COLO668 (cell line): Measurements from ENCODE around the gene OR13C2.

Source experiments
- DNase-seq: peaks from one replicate; lab custom pipeline; 2025; ENCODE audit not compliant: unreplicated experiment; lab: John Stamatoyannopoulos, UW

The OR13C2 gene

DNA sequence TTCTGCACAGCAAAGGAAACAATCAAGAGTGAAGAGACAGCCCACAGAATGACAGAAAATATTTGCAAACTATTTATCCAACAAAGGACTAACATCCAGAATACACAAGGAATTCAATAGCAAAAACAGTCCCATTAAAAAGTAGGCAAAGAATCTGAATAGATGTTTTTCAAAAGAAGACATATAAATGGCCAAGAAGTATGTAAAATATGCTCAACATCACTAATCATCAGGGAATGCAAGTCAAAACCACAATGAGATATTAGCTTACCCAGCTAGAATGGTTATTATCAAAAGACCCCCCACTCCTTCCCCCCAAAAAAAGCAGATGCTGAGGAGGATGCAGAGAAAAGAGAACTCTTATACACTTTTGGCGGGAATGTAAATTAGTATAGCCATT is 49.9 kb downstream of the OR13C2 start:
- no peak for DNase-seq
